ENCODE data around the gene PCDHAC2. TPM values are rescaled to one million over a fixed set of nuclear protein-coding genes. Genes with fewer than 3 reads are reported as not detected.

PCDHAC2 gene
- polyA plus RNA-seq, 1 of the 3 experiments (the other 2 are of a cell fraction), result 0.39 TPM

- no peak overlapping the region for H3K9ac ChIP-seq
- H3F3A ChIP-seq (replicated peaks; ENCODE audit: insufficient read depth), result no peaks in the 10 kb centered on the region
- peak overlapping the region in 1 of 2 experiments; percentile 98; a peak in 2 of 4 replicates for H3K27ac ChIP-seq (ENCODE audit: low read depth in 2 of 2, low read length in 1 of 2)
- H3K27me3 ChIP-seq (ENCODE audit: insufficient read depth), result no peaks in the 10 kb centered on the region
- no peak overlapping the region for H3K4me2 ChIP-seq
- ChIA-PET CTCF (interaction anchor here (0.9 to 3.7 kb wide), 5 partner anchors 9 to 138 kb away, joined by 3 to 20 read pairs (median 7); partner anchors contain the start of gene PCDHA8), POLR2A (interaction anchor here (0.9 to 4.2 kb wide), 3 partner anchors 13 to 22 kb away, joined by 3 to 23 read pairs (median 6); partner anchors contain the start of gene PCDHAC2)
- no peak overlapping the region for H3K4me3 ChIP-seq (ENCODE audit: low read depth in 2 of 2, low read length in 1 of 2)
- no peak overlapping the region for H2AFZ ChIP-seq (ENCODE audit: low read depth)
- 45% methylated on average over 1 of the region's 1 CpG for WGBS (ENCODE audit: low lambda C conversion rate)
- H3K4me1 ChIP-seq (ENCODE audit: control insufficient read depth in 1 of 2, insufficient read depth in 2 of 2, low read depth in 1 of 2, low read length in 1 of 2), result peaks cover 9 to 37% of the 10 kb centered on the region in 2 experiments; a peak in 3 of 4 replicates
- no peaks in the 10 kb centered on the region for H3K79me2 ChIP-seq (ENCODE audit: insufficient read depth)
- no peaks in the 10 kb centered on the region for H3K9me3 ChIP-seq
- H3K36me3 ChIP-seq (replicated peaks in 1 of 2; ENCODE audit: control insufficient read depth in 1 of 2, insufficient read depth in 2 of 2, low read length in 1 of 2), result peaks cover 0 to 2% of the 10 kb centered on the region in 2 experiments
- DNase-seq, result no peak
- H4K20me1 ChIP-seq (ENCODE audit: insufficient read depth), result no peaks in the 10 kb centered on the region
- no peaks in the 10 kb centered on the region for H3K9me2 ChIP-seq
- TF ChIP-seq GATA2 (CRISPR knock-in tag; IDR thresholded peaks at IDR 0.05) (peak; percentile 57; the same call in 1 of the 2 replicates), EP300 (IDR thresholded peaks at IDR 0.05; ENCODE audit: borderline replicate concordance in 1 of 2, low read depth in 1 of 2, low read length in 1 of 2) (peak in 1 of 2 experiments; percentile 56; a peak in 2 of 4 replicates), TCF12 (IDR thresholded peaks at IDR 0.05) (no peak), RAD21 (IDR thresholded peaks at IDR 0.05; ENCODE audit: low read length) (0 out of 2 replicates have a peak, but pooled peaks have one; percentile 9), RCOR1 (IDR thresholded peaks at IDR 0.05; ENCODE audit: low read length) (peak; percentile 45; the same call in 1 of the 2 replicates), MXI1 (IDR thresholded peaks at IDR 0.05; ENCODE audit: low read depth, low read length) (peak; percentile 62; the same call in 1 of the 2 replicates), TAF1 (IDR thresholded peaks at IDR 0.05; ENCODE audit: borderline replicate concordance, low read depth, low read length) (no peak)
- TF ChIP-seq, protein P1, sequence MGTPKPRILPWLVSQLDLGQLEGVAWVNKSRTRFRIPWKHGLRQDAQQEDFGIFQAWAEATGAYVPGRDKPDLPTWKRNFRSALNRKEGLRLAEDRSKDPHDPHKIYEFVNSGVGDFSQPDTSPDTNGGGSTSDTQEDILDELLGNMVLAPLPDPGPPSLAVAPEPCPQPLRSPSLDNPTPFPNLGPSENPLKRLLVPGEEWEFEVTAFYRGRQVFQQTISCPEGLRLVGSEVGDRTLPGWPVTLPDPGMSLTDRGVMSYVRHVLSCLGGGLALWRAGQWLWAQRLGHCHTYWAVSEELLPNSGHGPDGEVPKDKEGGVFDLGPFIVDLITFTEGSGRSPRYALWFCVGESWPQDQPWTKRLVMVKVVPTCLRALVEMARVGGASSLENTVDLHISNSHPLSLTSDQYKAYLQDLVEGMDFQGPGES (IDR thresholded peaks at IDR 0.05; ENCODE audit: low read depth, low read length), result no peak
Measured at GRCh38 chr5:140978983-140979382, 12.7 kb downstream of the PCDHAC2 start.

DNA sequence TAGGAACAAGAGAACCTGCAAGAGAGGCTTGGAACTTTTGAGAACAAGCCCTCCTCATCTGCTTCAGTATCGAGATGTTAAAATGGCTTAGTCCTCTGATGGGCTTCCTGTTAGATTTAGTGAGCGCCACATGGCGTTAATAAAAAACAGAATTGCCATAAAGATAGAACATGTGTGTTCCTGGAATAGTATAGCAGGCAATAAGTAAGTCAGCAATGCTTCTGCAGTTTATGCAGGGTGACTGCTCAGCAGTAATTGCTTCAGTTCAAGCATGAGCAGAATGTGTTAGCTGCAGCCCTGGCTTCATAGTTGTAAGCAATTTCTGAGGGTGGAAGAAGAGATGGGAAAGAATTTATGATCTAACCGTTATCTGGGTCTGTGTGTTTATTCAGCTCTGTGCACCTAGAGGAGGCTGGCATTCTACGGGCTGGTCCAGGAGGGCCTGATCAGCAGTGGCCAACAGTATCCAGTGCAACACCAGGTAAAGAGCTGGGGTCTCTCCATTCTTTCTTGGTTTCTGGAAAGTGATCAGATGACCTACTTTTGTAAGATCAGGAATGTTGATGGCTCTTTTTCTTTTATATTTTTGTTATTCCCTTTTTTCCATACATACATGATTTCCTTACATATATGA, 15.9 kb downstream of the PCDHAC2 start:
- ChIA-PET POLR2A (interaction anchor here (1.0 to 1.4 kb wide), 2 partner anchors 16 to 20 kb away, joined by 3 to 7 read pairs; partner anchors contain the start of gene PCDHAC2), CTCF (interaction anchor here (0.6 to 4.1 kb wide), 4 partner anchors 20 to 276 kb away, joined by 3 to 13 read pairs (median 8); partner anchors contain the start of gene PCDHAC1)
- Histone ChIP-seq H3K9me2 (no peaks in the 10 kb centered on the region), H3K9me3 (no peaks in the 10 kb centered on the region), H3K27me3 (ENCODE audit: insufficient read depth) (no peaks in the 10 kb centered on the region), H4K20me1 (ENCODE audit: insufficient read depth) (no peaks in the 10 kb centered on the region), H3F3A (replicated peaks; ENCODE audit: insufficient read depth) (no peaks in the 10 kb centered on the region), H3K4me3 (ENCODE audit: low read depth in 2 of 2, low read length in 1 of 2) (no peak overlapping the region), H3K4me2 (no peak overlapping the region), H3K36me3 (replicated peaks in 1 of 2; ENCODE audit: control insufficient read depth in 1 of 2, insufficient read depth in 2 of 2, low read length in 1 of 2) (peaks cover 0 to 2% of the 10 kb centered on the region in 2 experiments), H3K4me1 (ENCODE audit: control insufficient read depth in 1 of 2, insufficient read depth in 2 of 2, low read depth in 1 of 2, low read length in 1 of 2) (peaks cover 9 to 31% of the 10 kb centered on the region in 2 experiments; a peak in 3 of 4 replicates), H3K79me2 (ENCODE audit: insufficient read depth) (no peaks in the 10 kb centered on the region), H3K27ac (ENCODE audit: low read depth in 2 of 2, low read length in 1 of 2) (peak overlapping the region in 1 of 2 experiments; percentile 96; a peak in 2 of 4 replicates), H3K9ac (no peak overlapping the region), H2AFZ (ENCODE audit: low read depth) (no peak overlapping the region)
- WGBS (ENCODE audit: low lambda C conversion rate), result 36% methylated on average over 5 of the region's 5 CpGs
- TF ChIP-seq, protein P2, sequence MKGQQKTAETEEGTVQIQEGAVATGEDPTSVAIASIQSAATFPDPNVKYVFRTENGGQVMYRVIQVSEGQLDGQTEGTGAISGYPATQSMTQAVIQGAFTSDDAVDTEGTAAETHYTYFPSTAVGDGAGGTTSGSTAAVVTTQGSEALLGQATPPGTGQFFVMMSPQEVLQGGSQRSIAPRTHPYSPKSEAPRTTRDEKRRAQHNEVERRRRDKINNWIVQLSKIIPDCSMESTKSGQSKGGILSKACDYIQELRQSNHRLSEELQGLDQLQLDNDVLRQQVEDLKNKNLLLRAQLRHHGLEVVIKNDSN (IDR thresholded peaks at IDR 0.05; ENCODE audit: borderline replicate concordance, low read depth), result no peak
- TF ChIP-seq RXRA (IDR thresholded peaks at IDR 0.05; ENCODE audit: borderline replicate concordance, low read depth) (no peak), SIN3A (IDR thresholded peaks at IDR 0.05; ENCODE audit: borderline replicate concordance, low read depth, low read length) (no peak), YY1 (IDR thresholded peaks at IDR 0.05; ENCODE audit: low read depth) (no peak), EP300 (IDR thresholded peaks at IDR 0.05; ENCODE audit: borderline replicate concordance in 1 of 2, low read depth in 1 of 2, low read length in 1 of 2) (peak in 1 of 2 experiments; percentile 80; a peak in 2 of 4 replicates), RCOR1 (IDR thresholded peaks at IDR 0.05; ENCODE audit: low read length) (peak; percentile 80; the same call in 1 of the 2 replicates), ELF1 (IDR thresholded peaks at IDR 0.05) (no peak), GATA2 (CRISPR knock-in tag; IDR thresholded peaks at IDR 0.05) (peak; percentile 46; the same call in 1 of the 2 replicates), FOXM1 (IDR thresholded peaks at IDR 0.05; ENCODE audit: low read depth) (no peak), FOSL2 (IDR thresholded peaks at IDR 0.05; ENCODE audit: borderline replicate concordance, low read depth) (no peak), RAD21 (IDR thresholded peaks at IDR 0.05; ENCODE audit: low read length) (peak; percentile 41; the same call in 1 of the 2 replicates), TAF1 (IDR thresholded peaks at IDR 0.05; ENCODE audit: borderline replicate concordance, low read depth, low read length) (no peak), GABPA (IDR thresholded peaks at IDR 0.05; ENCODE audit: low read depth) (no peak), CHD2 (IDR thresholded peaks at IDR 0.05; ENCODE audit: low read length, partially characterized antibody) (peak; percentile 66), MXI1 (IDR thresholded peaks at IDR 0.05; ENCODE audit: low read depth, low read length) (peak; percentile 97), POLR2AphosphoS5 (IDR thresholded peaks at IDR 0.05; ENCODE audit: low read depth, low read length) (no peak), MAX (IDR thresholded peaks at IDR 0.05; ENCODE audit: low read depth) (no peak)
- TF ChIP-seq, protein P1 (IDR thresholded peaks at IDR 0.05; ENCODE audit: low read depth, low read length), result no peak
- peak; percentile 47 for DNase-seq
